ENCODE measurements around the gene DMXL1. TPM values are rescaled to one million over a fixed set of nuclear protein-coding genes. Genes with fewer than 3 reads are reported as not detected.
A peak's percentile ranks its signal among the peaks of the same experiment; 100 is the strongest.

DMXL1 gene
- total RNA-seq, 4 donors from 2014 or later, result 25.9 to 50.9 (median 30.9) TPM

DNA sequence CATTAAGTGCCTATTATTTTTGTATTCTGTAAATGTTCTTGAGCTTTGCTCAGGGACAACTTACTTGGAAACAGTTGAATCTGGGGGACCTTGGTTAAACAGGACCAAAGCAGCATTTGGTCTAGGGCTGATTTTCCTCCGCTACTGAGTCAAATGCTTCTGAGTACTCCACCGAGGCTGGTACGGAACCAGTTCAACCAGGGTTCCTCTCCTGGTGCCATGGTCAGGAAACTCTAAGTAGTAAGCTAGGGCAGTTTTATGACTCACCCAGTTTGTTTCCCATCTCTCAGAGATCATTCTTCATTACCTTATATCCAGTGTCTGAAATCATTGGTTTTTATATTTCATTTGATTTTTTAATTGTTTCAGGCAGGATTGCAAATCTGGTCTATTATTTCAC, 173.0 kb downstream of the DMXL1 start:
- TF ChIP-seq, protein P1, sequence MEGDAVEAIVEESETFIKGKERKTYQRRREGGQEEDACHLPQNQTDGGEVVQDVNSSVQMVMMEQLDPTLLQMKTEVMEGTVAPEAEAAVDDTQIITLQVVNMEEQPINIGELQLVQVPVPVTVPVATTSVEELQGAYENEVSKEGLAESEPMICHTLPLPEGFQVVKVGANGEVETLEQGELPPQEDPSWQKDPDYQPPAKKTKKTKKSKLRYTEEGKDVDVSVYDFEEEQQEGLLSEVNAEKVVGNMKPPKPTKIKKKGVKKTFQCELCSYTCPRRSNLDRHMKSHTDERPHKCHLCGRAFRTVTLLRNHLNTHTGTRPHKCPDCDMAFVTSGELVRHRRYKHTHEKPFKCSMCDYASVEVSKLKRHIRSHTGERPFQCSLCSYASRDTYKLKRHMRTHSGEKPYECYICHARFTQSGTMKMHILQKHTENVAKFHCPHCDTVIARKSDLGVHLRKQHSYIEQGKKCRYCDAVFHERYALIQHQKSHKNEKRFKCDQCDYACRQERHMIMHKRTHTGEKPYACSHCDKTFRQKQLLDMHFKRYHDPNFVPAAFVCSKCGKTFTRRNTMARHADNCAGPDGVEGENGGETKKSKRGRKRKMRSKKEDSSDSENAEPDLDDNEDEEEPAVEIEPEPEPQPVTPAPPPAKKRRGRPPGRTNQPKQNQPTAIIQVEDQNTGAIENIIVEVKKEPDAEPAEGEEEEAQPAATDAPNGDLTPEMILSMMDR (IDR thresholded peaks at IDR 0.05), result no peak
- no peak for TF ChIP-seq POLR2A (IDR thresholded peaks at IDR 0.05)
- peaks cover 0 to 40% (median 0%) of the 10 kb centered on the region in 3 donors for H3K36me3 ChIP-seq
- H3K4me3 ChIP-seq, result no peak overlapping the region
- 65 to 81% methylated on average over 3 of the region's 3 CpGs for WGBS, 2 donors
- H3K27ac ChIP-seq, result peak overlapping the region in 2 of 4 donors; percentile 19 to 44
- H3K27me3 ChIP-seq, result no peaks in the 10 kb centered on the region
- intact Hi-C loops (cut with DNase I), result no loop called here
- no peak for DNase-seq
- no peaks in the 10 kb centered on the region for H3K9me3 ChIP-seq
- peaks cover 0 to 3% (median 0%) of the 10 kb centered on the region in 3 donors for H3K4me1 ChIP-seq

DNA sequence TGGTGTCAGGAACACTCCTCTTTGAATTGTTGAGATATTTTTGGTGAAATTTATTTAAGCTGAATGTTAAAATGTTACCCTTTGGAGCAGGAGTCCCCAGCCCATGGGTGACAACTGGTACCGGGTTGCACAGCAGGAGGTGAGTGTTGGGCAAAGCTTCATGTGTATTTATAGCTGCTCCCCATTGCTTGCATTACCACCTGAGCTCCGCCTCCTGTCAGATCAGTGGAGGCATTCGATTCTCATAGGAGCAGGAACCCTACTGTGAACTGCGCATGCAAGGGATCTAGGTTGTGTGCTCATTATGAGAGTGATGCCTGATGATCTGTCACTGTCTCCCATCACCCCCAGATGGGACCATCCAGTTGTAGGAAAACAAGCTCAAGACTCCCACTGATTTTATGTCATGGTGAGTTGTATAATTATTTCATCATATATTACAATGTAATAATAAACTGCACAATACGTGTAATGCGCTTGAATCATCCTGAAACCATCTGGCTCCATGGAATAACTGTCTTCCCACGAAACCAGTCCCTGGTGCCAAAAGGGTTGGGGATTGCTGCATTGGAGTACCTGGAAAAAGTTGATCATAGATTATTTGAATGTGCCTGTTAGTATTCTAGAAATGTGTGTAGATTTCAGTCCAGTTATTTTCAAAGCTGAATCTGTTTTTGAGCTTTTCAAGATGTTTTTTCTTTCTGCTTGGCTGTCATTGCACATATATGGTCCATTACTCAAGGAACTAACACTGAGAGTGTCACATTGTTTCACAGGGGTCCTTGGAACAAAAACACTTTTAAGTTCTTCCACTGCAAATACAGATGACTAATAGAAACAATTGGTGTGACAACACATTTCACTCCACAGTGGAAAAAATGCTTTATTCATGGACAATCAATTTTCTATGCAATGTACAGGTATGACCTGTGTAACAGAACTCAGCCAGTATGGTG, 180.3 kb downstream of the DMXL1 start:
- Histone ChIP-seq H3K9me3 (peaks cover 0 to 18% (median 0%) of the 10 kb centered on the region in 3 donors), H3K27me3 (no peaks in the 10 kb centered on the region), H3K36me3 (peaks cover 0 to 25% (median 0%) of the 10 kb centered on the region in 3 donors), H3K27ac (no peak overlapping the region), H3K4me1 (no peaks in the 10 kb centered on the region), H3K4me3 (no peak overlapping the region)
- DNase-seq, result no peak
- intact Hi-C loops (cut with DNase I), result no loop called here
- 76 to 91% methylated on average over 5 to 6 of the region's 7 CpGs for WGBS, 2 donors
- TF ChIP-seq, protein P1 (IDR thresholded peaks at IDR 0.05), result no peak
- TF ChIP-seq POLR2A (IDR thresholded peaks at IDR 0.05), result no peak

DNA sequence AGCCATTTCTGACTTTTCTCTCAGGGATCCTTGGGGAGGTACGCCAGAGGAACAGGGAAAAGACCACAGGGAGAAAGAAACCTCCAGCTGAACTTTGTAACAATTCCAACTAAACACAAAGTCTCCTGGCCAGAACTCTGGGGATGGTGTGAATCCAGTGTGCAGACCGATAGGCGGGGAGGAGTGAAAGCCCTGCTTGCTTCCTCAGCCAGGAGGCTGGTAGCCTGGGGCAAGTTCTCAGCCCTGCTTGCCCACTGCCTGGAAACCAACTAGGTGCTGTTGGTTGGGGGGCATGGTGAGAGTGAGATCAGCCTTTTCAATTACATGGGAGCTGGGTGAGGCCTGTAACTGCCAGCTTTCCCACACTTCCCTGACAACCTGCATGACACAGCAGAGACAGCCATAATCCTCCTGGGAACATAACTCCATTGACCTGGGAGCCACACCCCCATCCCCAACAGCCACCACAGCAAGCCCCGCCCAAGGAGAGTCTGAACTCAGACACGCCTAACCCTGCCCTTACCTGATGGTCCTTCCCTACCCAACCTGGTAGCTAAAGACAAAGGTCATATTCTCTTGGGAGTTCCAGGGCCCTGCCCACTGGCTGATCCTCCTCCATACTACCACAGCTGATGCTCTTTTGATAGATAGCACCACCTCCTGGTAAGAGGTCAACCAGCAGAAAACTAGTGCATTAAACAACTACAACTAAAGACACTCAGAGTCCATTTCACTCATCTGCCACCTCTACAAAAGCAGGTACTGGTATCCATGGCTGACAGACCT, 184.9 kb downstream of the DMXL1 start:
- H3K9me3 ChIP-seq, result peaks cover 0 to 27% (median 0%) of the 10 kb centered on the region in 3 donors
- no peaks in the 10 kb centered on the region for H3K27me3 ChIP-seq
- TF ChIP-seq, protein P1 (IDR thresholded peaks at IDR 0.05), result peak in 2 of 6 experiments; percentile 31 to 64
- TF ChIP-seq POLR2A (IDR thresholded peaks at IDR 0.05), result no peak
- 75 to 80% methylated on average over 4 of the region's 5 CpGs for WGBS, 2 donors
- H3K4me3 ChIP-seq, result no peak overlapping the region
- intact Hi-C loops (cut with DNase I), result no loop called here
- no peak for DNase-seq
- H3K36me3 ChIP-seq, result peaks cover 0 to 7% (median 0%) of the 10 kb centered on the region in 3 donors
- peak overlapping the region; percentile 43 to 74 (median 54) for H3K27ac ChIP-seq
- no peaks in the 10 kb centered on the region for H3K4me1 ChIP-seq

DNA sequence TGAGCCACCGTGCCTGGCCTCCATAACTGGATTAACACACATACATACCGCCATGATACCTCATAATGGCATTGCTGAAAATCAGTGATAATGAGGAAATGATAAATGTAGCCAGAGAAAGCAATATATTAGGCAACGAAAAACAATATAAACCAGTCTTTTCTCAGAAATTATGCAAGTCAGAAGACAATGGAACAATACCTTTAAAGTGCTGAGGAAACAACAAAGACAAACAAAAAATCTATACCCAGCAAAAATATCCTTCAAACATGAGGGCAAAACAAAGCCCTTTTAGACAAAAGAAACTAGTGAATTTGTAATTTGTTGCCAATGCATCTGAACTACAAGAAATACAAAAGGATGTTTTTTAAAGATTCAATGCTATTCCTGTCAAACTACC, 186.7 kb downstream of the DMXL1 start:
- Histone ChIP-seq H3K4me3 (no peak overlapping the region), H3K27ac (no peak overlapping the region), H3K4me1 (no peaks in the 10 kb centered on the region), H3K9me3 (peaks cover 0 to 32% (median 0%) of the 10 kb centered on the region in 3 donors), H3K36me3 (no peaks in the 10 kb centered on the region), H3K27me3 (no peaks in the 10 kb centered on the region)
- no peak for DNase-seq
- TF ChIP-seq, protein P1 (IDR thresholded peaks at IDR 0.05), result no peak
- TF ChIP-seq POLR2A (IDR thresholded peaks at IDR 0.05), result no peak
- intact Hi-C loops (cut with DNase I), result no loop called here
- WGBS, 2 donors, result 91% methylated on average over 3 of the region's 3 CpGs

Data from esophagus squamous epithelium (tissue), 5 donors.